OCI-LY1 (cell line): ENCODE data around the gene SEC11A.
A peak's percentile ranks its signal among the peaks of the same experiment; 100 is the strongest.

Experiments
- H2AFZ ChIP-seq: fragments of 200-600 bp; sonication (generic), shearing (Covaris generic); 2 replicates; pipeline ENCODE4 v1.6.0; 2014; ENCODE audit warnings: antibody characterized with exemption, mild to moderate bottlenecking, low read length
- H3F3A ChIP-seq: fragments of 200-600 bp; sonication (generic), shearing (Covaris generic); 2 replicates; pipeline ENCODE4 v1.6.0; 2014; ENCODE audit warnings: mild to moderate bottlenecking, antibody characterized with exemption, low read length, moderate library complexity; ENCODE audit not compliant: insufficient read depth
- H3K27ac ChIP-seq: fragments of 200-600 bp; sonication (generic); 2 replicates; pipeline ENCODE4 v1.5.1; 2014; ENCODE audit warnings: low read length, mixed run types, mild to moderate bottlenecking, low read depth; ENCODE audit not compliant: poor library complexity, severe bottlenecking
- H3K27me3 ChIP-seq: fragments of 200-600 bp; sonication (generic); 2 replicates; pipeline ENCODE4 v1.6.0; 2014; ENCODE audit warnings: antibody characterized with exemption, mild to moderate bottlenecking, low read length, moderate library complexity; ENCODE audit not compliant: insufficient read depth
- H3K36me3 ChIP-seq: fragments of 200-600 bp; sonication (generic); 2 replicates; pipeline ENCODE4 v1.6.1; 2014; ENCODE audit warnings: mild to moderate bottlenecking, antibody characterized with exemption, low read length, moderate library complexity, mixed read lengths; ENCODE audit not compliant: insufficient read depth
- H3K4me1 ChIP-seq: fragments of 200-600 bp; sonication (generic); 2 replicates; pipeline ENCODE4 v1.5.1; 2014; ENCODE audit warnings: mild to moderate bottlenecking, low read length, moderate library complexity; ENCODE audit not compliant: insufficient read depth, severe bottlenecking
- H3K4me2 ChIP-seq: fragments of 200-600 bp; sonication (generic), shearing (Covaris generic); 2 replicates; pipeline ENCODE4 v1.6.1; 2014; ENCODE audit warnings: low read length
- H3K4me3 ChIP-seq: fragments of 200-600 bp; sonication (generic); 2 replicates; pipeline ENCODE4 v1.5.1; 2014; ENCODE audit warnings: low read length, low read depth, mild to moderate bottlenecking, mixed read lengths; ENCODE audit not compliant: poor library complexity, severe bottlenecking
- H3K79me2 ChIP-seq: fragments of 200-600 bp; shearing (Covaris generic); 2 replicates; pipeline ENCODE4 v1.6.1; 2016; ENCODE audit warnings: mixed run types, low read length, mixed read lengths; ENCODE audit not compliant: insufficient read depth
- H3K9ac ChIP-seq: fragments of 200-600 bp; sonication (generic), shearing (Covaris generic); 2 replicates; pipeline ENCODE4 v1.6.1; 2014; ENCODE audit warnings: mild to moderate bottlenecking, low read length, mixed read lengths
- H3K9me2 ChIP-seq: fragments of 200-600 bp; sonication (generic), shearing (Covaris generic); 2 replicates; pipeline ENCODE4 v1.6.1; 2014; ENCODE audit warnings: low read depth, mild to moderate bottlenecking, low read length, mixed read lengths
- H3K9me3 ChIP-seq: fragments of 200-600 bp; shearing (Covaris generic); 2 replicates; pipeline ENCODE4 v1.6.1; 2014; ENCODE audit warnings: low read length, mixed read lengths
- H4K20me1 ChIP-seq: fragments of 200-600 bp; sonication (generic), shearing (Covaris generic); 2 replicates; pipeline ENCODE4 v1.6.0; 2016; ENCODE audit warnings: mild to moderate bottlenecking, low read length; ENCODE audit not compliant: insufficient read depth
- EZH2 ChIP-seq: fragments of 200-600 bp; sonication (generic), shearing (Covaris generic); IDR thresholded peaks from 2 replicates; pipeline ENCODE4 v1.8.0; 2017; ENCODE audit warnings: borderline replicate concordance, mixed run types, mild to moderate bottlenecking, antibody characterized with exemption, low read length, moderate library complexity, mixed read lengths
- TF ChIP-seq, protein P1 (sequence below): fragments of 200-600 bp; sonication (generic), shearing (Covaris generic); IDR thresholded peaks from 2 replicates; pipeline ENCODE4 v1.5.1; 2017; ENCODE audit warnings: mild to moderate bottlenecking, antibody characterized with exemption, low read length, moderate library complexity, mixed read lengths

Gene SEC11A

DNA sequence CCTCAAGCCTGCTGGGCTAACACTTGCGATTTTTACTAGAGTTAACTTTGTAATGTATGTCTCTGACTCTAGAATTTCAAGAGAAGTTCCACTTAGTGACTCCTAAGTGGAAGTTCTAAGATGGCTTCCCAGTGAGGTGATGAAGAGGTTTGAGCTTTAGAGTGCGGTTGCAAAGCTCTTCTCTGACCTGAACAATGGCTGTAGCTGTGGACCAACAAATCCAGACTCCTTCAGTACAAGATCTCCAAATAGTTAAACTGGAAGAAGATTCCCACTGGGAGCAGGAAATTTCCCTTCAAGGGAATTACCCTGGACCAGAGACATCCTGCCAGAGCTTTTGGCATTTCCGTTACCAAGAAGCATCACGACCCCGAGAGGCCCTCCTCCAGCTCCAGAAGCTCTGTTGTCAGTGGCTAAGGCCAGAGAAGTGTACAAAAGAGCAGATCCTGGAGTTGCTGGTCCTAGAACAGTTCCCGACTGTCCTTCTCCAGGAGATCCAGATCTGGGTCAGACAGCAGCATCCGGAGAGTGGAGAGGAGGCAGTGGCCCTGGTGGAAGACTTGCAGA lies 84.2 kb downstream of the SEC11A start:
- Histone ChIP-seq H3K79me2 (no peaks in the 10 kb centered on the region), H3K9me3 (no peaks in the 10 kb centered on the region), H3K4me2 (peak overlapping the region; percentile 81), H3K9me2 (no peaks in the 10 kb centered on the region), H4K20me1 (no peaks in the 10 kb centered on the region), H2AFZ (no peak overlapping the region), H3K9ac (peak overlapping the region; percentile 74), H3K27me3 (no peaks in the 10 kb centered on the region), H3K4me1 (peaks cover 45% of the 10 kb centered on the region), H3K4me3 (peak overlapping the region; percentile 71), H3K27ac (peak overlapping the region; percentile 87), H3F3A (no peaks in the 10 kb centered on the region), H3K36me3 (peaks cover 7% of the 10 kb centered on the region)
- no peak for TF ChIP-seq EZH2
- TF ChIP-seq, protein P1, sequence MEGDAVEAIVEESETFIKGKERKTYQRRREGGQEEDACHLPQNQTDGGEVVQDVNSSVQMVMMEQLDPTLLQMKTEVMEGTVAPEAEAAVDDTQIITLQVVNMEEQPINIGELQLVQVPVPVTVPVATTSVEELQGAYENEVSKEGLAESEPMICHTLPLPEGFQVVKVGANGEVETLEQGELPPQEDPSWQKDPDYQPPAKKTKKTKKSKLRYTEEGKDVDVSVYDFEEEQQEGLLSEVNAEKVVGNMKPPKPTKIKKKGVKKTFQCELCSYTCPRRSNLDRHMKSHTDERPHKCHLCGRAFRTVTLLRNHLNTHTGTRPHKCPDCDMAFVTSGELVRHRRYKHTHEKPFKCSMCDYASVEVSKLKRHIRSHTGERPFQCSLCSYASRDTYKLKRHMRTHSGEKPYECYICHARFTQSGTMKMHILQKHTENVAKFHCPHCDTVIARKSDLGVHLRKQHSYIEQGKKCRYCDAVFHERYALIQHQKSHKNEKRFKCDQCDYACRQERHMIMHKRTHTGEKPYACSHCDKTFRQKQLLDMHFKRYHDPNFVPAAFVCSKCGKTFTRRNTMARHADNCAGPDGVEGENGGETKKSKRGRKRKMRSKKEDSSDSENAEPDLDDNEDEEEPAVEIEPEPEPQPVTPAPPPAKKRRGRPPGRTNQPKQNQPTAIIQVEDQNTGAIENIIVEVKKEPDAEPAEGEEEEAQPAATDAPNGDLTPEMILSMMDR, result no peak

- Histone ChIP-seq H3K27ac (no peak overlapping the region), H3K4me2 (no peak overlapping the region), H4K20me1 (no peaks in the 10 kb centered on the region), H3K9me3 (no peaks in the 10 kb centered on the region), H3K79me2 (no peaks in the 10 kb centered on the region), H3K4me3 (no peak overlapping the region), H2AFZ (no peak overlapping the region), H3K4me1 (peaks cover 22% of the 10 kb centered on the region), H3F3A (no peaks in the 10 kb centered on the region), H3K9ac (no peak overlapping the region), H3K27me3 (no peaks in the 10 kb centered on the region), H3K36me3 (no peaks in the 10 kb centered on the region), H3K9me2 (no peaks in the 10 kb centered on the region)
- no peak for TF ChIP-seq EZH2
- TF ChIP-seq, protein P1, result no peak
These were observed 86.9 kb downstream of the SEC11A start for GRCh38 chr15:84629033-84629432.

GRCh38 chr15:84625123-84625522 lies 90.8 kb downstream of the SEC11A start:
- no peak overlapping the region for H3K9ac ChIP-seq
- peaks cover 2% of the 10 kb centered on the region for H3K4me1 ChIP-seq
- H3K27ac ChIP-seq, result no peak overlapping the region
- H2AFZ ChIP-seq, result no peak overlapping the region
- peaks cover 34% of the 10 kb centered on the region for H3K36me3 ChIP-seq
- TF ChIP-seq, protein P1, result no peak
- TF ChIP-seq EZH2, result no peak
- no peaks in the 10 kb centered on the region for H4K20me1 ChIP-seq
- H3F3A ChIP-seq, result no peaks in the 10 kb centered on the region
- H3K9me3 ChIP-seq, result peaks cover 27% of the 10 kb centered on the region
- H3K4me3 ChIP-seq, result no peak overlapping the region
- H3K4me2 ChIP-seq, result no peak overlapping the region
- H3K27me3 ChIP-seq, result no peaks in the 10 kb centered on the region
- H3K79me2 ChIP-seq, result no peaks in the 10 kb centered on the region
- H3K9me2 ChIP-seq, result no peaks in the 10 kb centered on the region
